Measurements from ENCODE around the gene MED25. TPM values are rescaled to one million over a fixed set of nuclear protein-coding genes. Genes with fewer than 3 reads are reported as not detected.

Gene MED25
- total RNA-seq, 1 experiment from 2014 or later, result 99.6 TPM

GRCh38 chr19:49858088-49858985, 40.2 kb downstream of the MED25 start:
- Histone ChIP-seq H3K79me2 (ENCODE audit: low read depth) (peaks cover 28% of the 10 kb centered on the region), H3K4me3 (no peak overlapping the region), H2AFZ (no peak overlapping the region), H3K9me3 (ENCODE audit: insufficient read depth, low read depth) (no peaks in the 10 kb centered on the region), H3K4me2 (no peak overlapping the region), H3K4me1 (replicated peaks; ENCODE audit: insufficient read depth) (0 out of 2 replicates have a peak, but pooled peaks cover 4% of the 10 kb centered on the region), H3K27ac (peak overlapping the region; percentile 65), H4K20me1 (ENCODE audit: insufficient read depth) (peaks cover 78% of the 10 kb centered on the region), H3K36me3 (ENCODE audit: low read depth) (peaks cover 12% of the 10 kb centered on the region), H3F3A (ENCODE audit: insufficient read depth, low read depth) (peaks cover 66% of the 10 kb centered on the region), H3K9me2 (ENCODE audit: insufficient read depth) (no peaks in the 10 kb centered on the region), H3K27me3 (ENCODE audit: insufficient read depth, low read depth) (no peaks in the 10 kb centered on the region)
- intact Hi-C loops (cut with micrococcal nuclease; ENCODE audit: unreplicated experiment), result no loop called here
- CTCF ChIA-PET, result no interaction called here
- TF ChIP-seq EZH2 (IDR thresholded peaks at IDR 0.05; ENCODE audit: low read depth) (no peak), CTCF (conservative IDR thresholded peaks at IDR 0.05) (no peak)
- POLR2A ChIA-PET (ENCODE audit: unreplicated experiment), result interaction anchor here (0.6 kb wide), 2 partner anchors 93 to 407 kb away, joined by 6 to 8 read pairs; partner anchors contain the start of gene PIH1D1
- BruUV-seq (replicated peaks), result no TSS peak
- DNase-seq, result no peak

GRCh38 chr19:49859682-49860335, 41.7 kb downstream of the MED25 start:
- TF ChIP-seq CTCF (conservative IDR thresholded peaks at IDR 0.05) (no peak), EZH2 (IDR thresholded peaks at IDR 0.05; ENCODE audit: low read depth) (no peak)
- Histone ChIP-seq H3K27me3 (ENCODE audit: insufficient read depth, low read depth) (no peaks in the 10 kb centered on the region), H3F3A (ENCODE audit: insufficient read depth, low read depth) (peaks cover 73% of the 10 kb centered on the region), H3K4me3 (no peak overlapping the region), H3K9me2 (ENCODE audit: insufficient read depth) (no peaks in the 10 kb centered on the region), H3K4me1 (replicated peaks; ENCODE audit: insufficient read depth) (0 out of 2 replicates have a peak, but pooled peaks cover 4% of the 10 kb centered on the region), H4K20me1 (ENCODE audit: insufficient read depth) (peaks cover 77% of the 10 kb centered on the region), H3K79me2 (ENCODE audit: low read depth) (peaks cover 30% of the 10 kb centered on the region), H2AFZ (no peak overlapping the region), H3K27ac (peak overlapping the region; percentile 65), H3K36me3 (ENCODE audit: low read depth) (peaks cover 18% of the 10 kb centered on the region), H3K4me2 (no peak overlapping the region), H3K9me3 (ENCODE audit: insufficient read depth, low read depth) (no peaks in the 10 kb centered on the region)
- CTCF ChIA-PET, result interaction anchor here (0.6 kb wide), 1 partner anchor 109 kb away, joined by 22 read pairs; no protein-coding TSS in a partner anchor
- BruUV-seq (replicated peaks), result no TSS peak
- DNase-seq, result no peak
- POLR2A ChIA-PET (ENCODE audit: unreplicated experiment), result interaction anchor here (0.6 kb wide), 1 partner anchor 131 kb away, joined by 11 read pairs; no protein-coding TSS in a partner anchor
- intact Hi-C loops (cut with micrococcal nuclease; ENCODE audit: unreplicated experiment), result no loop called here

GRCh38 chr19:49860336-49861102, 42.4 kb downstream of the MED25 start:
- no peaks in the 10 kb centered on the region for H3K27me3 ChIP-seq (ENCODE audit: insufficient read depth, low read depth)
- H4K20me1 ChIP-seq (ENCODE audit: insufficient read depth), result peaks cover 77% of the 10 kb centered on the region
- H3K9me2 ChIP-seq (ENCODE audit: insufficient read depth), result no peaks in the 10 kb centered on the region
- intact Hi-C loops (cut with micrococcal nuclease; ENCODE audit: unreplicated experiment), result no loop called here
- no TSS peak for BruUV-seq (replicated peaks)
- ChIA-PET POLR2A (ENCODE audit: unreplicated experiment) (no interaction called here), CTCF (interaction anchor here (0.6 kb wide), 1 partner anchor 110 kb away, joined by 22 read pairs; no protein-coding TSS in a partner anchor)
- peaks cover 21% of the 10 kb centered on the region for H3K36me3 ChIP-seq (ENCODE audit: low read depth)
- H3F3A ChIP-seq (ENCODE audit: insufficient read depth, low read depth), result peaks cover 71% of the 10 kb centered on the region
- peaks cover 11% of the 10 kb centered on the region; the same call in 1 of the 2 replicates for H3K4me1 ChIP-seq (replicated peaks; ENCODE audit: insufficient read depth)
- H3K79me2 ChIP-seq (ENCODE audit: low read depth), result peaks cover 30% of the 10 kb centered on the region
- H3K9me3 ChIP-seq (ENCODE audit: insufficient read depth, low read depth), result no peaks in the 10 kb centered on the region
- DNase-seq, result no peak
- no peak overlapping the region for H3K4me3 ChIP-seq
- H3K4me2 ChIP-seq, result no peak overlapping the region
- no peak overlapping the region for H3K27ac ChIP-seq
- no peak for TF ChIP-seq EZH2 (IDR thresholded peaks at IDR 0.05; ENCODE audit: low read depth)
- TF ChIP-seq CTCF (conservative IDR thresholded peaks at IDR 0.05), result no peak
- H2AFZ ChIP-seq, result no peak overlapping the region
